ENCODE data around the gene SPAG17.

GRCh38 chr1:118007391-118007790 lies 177.6 kb downstream of the SPAG17 start:
- TF ChIP-seq CTCF (conservative IDR thresholded peaks at IDR 0.05; ENCODE audit: low read depth, low read length) (no peak), EZH2 (IDR thresholded peaks at IDR 0.05; ENCODE audit: low read length, unreplicated experiment) (no peak)
